GM12878 (cell line): Measurements from ENCODE around the gene GHDC. TPM values are rescaled to one million over a fixed set of nuclear protein-coding genes. Genes with fewer than 3 reads are reported as not detected.

Source experiments
- ATAC-seq: fragments of 200-7000 bp; cut with Tn5 transposase; 3 replicates; pipeline ENCODE4 v1.9.1; 2020; ENCODE audit warnings: mild to moderate bottlenecking, moderate library complexity
- BruUV-seq: library from RNA; stranded (reverse); fragments of 400-500 nt; replicated peaks from 2 replicates; lab custom pipeline; 2021; lab: Mats Ljungman, UMichigan
- CTCF ChIA-PET: fragments of 300-600 bp; sonication (Branson Sonifier 250); formaldehyde crosslinking; extraction: SDS; loops from one replicate; lab custom pipeline; 2021; ENCODE audit warnings: inconsistent platforms; lab: Yijun Ruan, JAX
- POLR2A ChIA-PET: fragments of 350-600 bp; formaldehyde crosslinking; extraction: SDS; loops from one replicate; lab custom pipeline; 2021; ENCODE audit warnings: inconsistent platforms; lab: Charles Lee
- RAD21 ChIA-PET: fragments of 300-600 bp; sonication (Branson Sonifier 250); formaldehyde crosslinking; loops from one replicate; lab custom pipeline; 2023; ENCODE audit warnings: antibody characterized with exemption; ENCODE audit not compliant: unreplicated experiment; lab: Charles Lee
- SMC1A ChIA-PET: fragments of 300-600 bp; sonication (Branson Sonifier 250); formaldehyde crosslinking; loops from one replicate; lab custom pipeline; 2023; ENCODE audit not compliant: unreplicated experiment, uncharacterized antibody; lab: Charles Lee
- DNase-seq: peaks from one replicate; pipeline ENCODE4 v3.0.0-alpha.2; 2011; ENCODE audit warnings: low read depth, low spot score
- FAIRE-seq: peaks from 3 replicates; lab custom pipeline; 2011; peaks lifted over from hg19 to GRCh38; lab: Jason Lieb, UNC
- H2AFZ ChIP-seq: 2 replicates; pipeline ENCODE4 v1.6.0; 2011; ENCODE audit warnings: low read depth, low read length, control low read depth; ENCODE audit not compliant: control insufficient read depth
- H3K27ac ChIP-seq: 2 replicates; pipeline ENCODE4 v1.5.1; 2011; ENCODE audit warnings: control low read depth; ENCODE audit not compliant: control insufficient read depth, insufficient read depth
- H3K27me3 ChIP-seq, 2 experiments: replicated peaks in 1 of 2; 2 replicates each; pipeline versions ENCODE4 v1.6.0 to v1.6.1; 2011; ENCODE audit warnings: low read length in 1 of 2; ENCODE audit not compliant: control insufficient read depth in 2 of 2, insufficient read depth in 2 of 2
- H3K36me3 ChIP-seq, 2 experiments: 2 replicates each; pipeline ENCODE4 v1.5.1; 2011; ENCODE audit warnings: low read length in 1 of 2; ENCODE audit not compliant: control insufficient read depth in 2 of 2, insufficient read depth in 2 of 2
- H3K4me1 ChIP-seq: 2 replicates; pipeline ENCODE4 v1.6.1; 2011; ENCODE audit warnings: mild to moderate bottlenecking, low read length, moderate library complexity, mixed read lengths; ENCODE audit not compliant: control insufficient read depth, insufficient read depth
- H3K4me2 ChIP-seq: 2 replicates; pipeline ENCODE4 v1.6.0; 2011; ENCODE audit warnings: control low read depth; ENCODE audit not compliant: control insufficient read depth, insufficient read depth
- H3K4me3 ChIP-seq: fragments of 200-600 bp; sonication (generic); 2 replicates; pipeline ENCODE4 v1.5.1; 2016
- H3K79me2 ChIP-seq: 2 replicates; pipeline ENCODE4 v1.6.0; 2011; ENCODE audit warnings: low read length; ENCODE audit not compliant: control insufficient read depth, insufficient read depth
- H3K9ac ChIP-seq: 2 replicates; pipeline ENCODE4 v1.8.0; 2011; ENCODE audit warnings: low read length, control low read depth, mixed read lengths; ENCODE audit not compliant: control insufficient read depth, insufficient read depth
- H3K9me3 ChIP-seq: replicated peaks from 3 replicates; pipeline ENCODE4 v1.5.1; 2011; ENCODE audit warnings: mild to moderate bottlenecking, low read length; ENCODE audit not compliant: control insufficient read depth, insufficient read depth
- H4K20me1 ChIP-seq: 2 replicates; pipeline ENCODE4 v1.6.0; 2011; ENCODE audit not compliant: control insufficient read depth, insufficient read depth
- BCL11A ChIP-seq: IDR thresholded peaks from 2 replicates; pipeline ENCODE4 v1.6.1; 2011; ENCODE audit warnings: low read depth, low read length
- CBX5 ChIP-seq: sonication (generic); IDR thresholded peaks from 2 replicates; pipeline ENCODE4 v1.6.1; 2016; ENCODE audit warnings: low read depth, moderate library complexity, mild to moderate bottlenecking, inconsistent platforms
- CHD4 ChIP-seq: fragments of 200-600 bp; sonication (generic); IDR thresholded peaks from 2 replicates; pipeline ENCODE4 v1.6.1; 2016; ENCODE audit warnings: mild to moderate bottlenecking
- EP300 ChIP-seq, 2 experiments: fragments of 150-350 bp in 1 of 2; IDR thresholded peaks; 2 replicates each; pipeline ENCODE4 v1.6.1; 2011 to 2012; ENCODE audit warnings: low read depth in 2 of 2, low read length in 2 of 2, borderline replicate concordance in 1 of 2, improper control_type of control experiment in 1 of 2, inconsistent platforms in 1 of 2; ENCODE audit not compliant: control insufficient read depth in 1 of 2
- ESRRA ChIP-seq: IDR thresholded peaks from 2 replicates; pipeline ENCODE4 v1.6.1; 2012; ENCODE audit warnings: mild to moderate bottlenecking, low read length, improper control_type of control experiment
- HDAC2 ChIP-seq: fragments of 200-600 bp; sonication (generic); IDR thresholded peaks from 2 replicates; pipeline ENCODE4 v1.6.1; 2017
- IKZF1 ChIP-seq: fragments of 450-650 bp; conservative IDR thresholded peaks from 2 replicates; pipeline ENCODE4 v1.6.1; 2017; ENCODE audit warnings: antibody characterized with exemption, mild to moderate bottlenecking
- IRF4 ChIP-seq: IDR thresholded peaks from 2 replicates; pipeline ENCODE4 v1.6.1; 2011; ENCODE audit warnings: low read depth, low read length
- KAT2A ChIP-seq: conservative IDR thresholded peaks from 2 replicates; pipeline ENCODE4 v1.6.1; 2011; ENCODE audit warnings: low read depth, low read length; ENCODE audit not compliant: control insufficient read depth
- NBN ChIP-seq: fragments of 450-650 bp; IDR thresholded peaks from 2 replicates; pipeline ENCODE4 v1.6.1; 2016
- NFXL1 ChIP-seq: fragments of 450-650 bp; IDR thresholded peaks from 2 replicates; pipeline ENCODE4 v1.6.1; 2017; ENCODE audit warnings: antibody characterized with exemption, mild to moderate bottlenecking, borderline replicate concordance
- NR2C1 ChIP-seq: fragments of 450-650 bp; IDR thresholded peaks from 2 replicates; pipeline ENCODE4 v1.6.1; 2017; ENCODE audit warnings: antibody characterized with exemption, mild to moderate bottlenecking, moderate library complexity
- NR2F1 ChIP-seq: fragments of 450-650 bp; conservative IDR thresholded peaks from 2 replicates; pipeline ENCODE4 v1.6.1; 2017; ENCODE audit warnings: mild to moderate bottlenecking
- PKNOX1 ChIP-seq: fragments of 450-650 bp; IDR thresholded peaks from 2 replicates; pipeline ENCODE4 v1.6.1; 2016; ENCODE audit warnings: mild to moderate bottlenecking
- SREBF1 ChIP-seq: IDR thresholded peaks from 2 replicates; pipeline ENCODE4 v1.6.1; 2012; ENCODE audit warnings: mild to moderate bottlenecking, low read length
- TBL1XR1 ChIP-seq: IDR thresholded peaks from 2 replicates; pipeline ENCODE4 v1.6.1; 2012; ENCODE audit warnings: low read depth, low read length, improper control_type of control experiment
- ZNF217 ChIP-seq: fragments of 450-650 bp; IDR thresholded peaks from 2 replicates; pipeline ENCODE4 v1.6.1; 2017; ENCODE audit warnings: antibody characterized with exemption, mild to moderate bottlenecking
- WGBS: methylation state at CpG from one replicate; pipeline ENCODE4 v1.1.6; 2016; ENCODE audit warnings: low lambda C conversion rate; ENCODE audit not compliant: insufficient replicate concordance, insufficient coverage; ENCODE audit errors: missing lambda C conversion rate; 5-methylcytosine and 5-hydroxymethylcytosine counted together
- in situ Hi-C: fragments of 300-500 bp; cut with MboI; formaldehyde crosslinking; loops from 9 replicates; pipeline ENCODE4 v1.14.3; 2018; ENCODE audit warnings: mixed read lengths
- intact Hi-C: fragments of 100-400 bp; cut with micrococcal nuclease; formaldehyde crosslinking; loops from one replicate; pipeline ENCODE4 v1.14.2; 2022; ENCODE audit not compliant: unreplicated experiment
- polyA plus RNA-seq, 11 experiments: library from polyadenylated mRNA; depleted of rRNA in 4 of 11; unstranded in 6 of 11; stranded (reverse) in 5 of 11; fragments of >200 nt; fragmentation: Nextera tagmentation in 4 of 11; fragmentation: Illumina TruSeq in 1 of 11; extraction: Ambion mirVana in 4 of 11; extraction: Trizol in 1 of 11; gene quantifications; 1 replicate in 1 of 11; 2 replicates in 10 of 11; pipeline versions ENCODE4 v1.2.1 to v1.2.3, GENCODE V29; 2011 to 2016; ENCODE audit warnings: inconsistent platforms in 2 of 11, missing spikeins in 2 of 11, low read depth in 1 of 11
- total RNA-seq, 4 experiments: library from RNA; depleted of rRNA in 3 of 4; stranded (reverse); fragments of >200 nt in 3 of 4; fragmentation: Illumina TruSeq in 1 of 4; extraction: Trizol in 1 of 4; gene quantifications; 2 replicates each; pipeline versions ENCODE4 v1.2.1 to v1.2.3, GENCODE V29; 2013 to 2021
- TF ChIP-seq, protein P1 (sequence below): IDR thresholded peaks from 2 replicates; pipeline ENCODE4 v1.6.1; 2012; ENCODE audit warnings: low read depth, low read length, improper control_type of control experiment
- TF ChIP-seq, protein P2 (sequence below): IDR thresholded peaks from 2 replicates; pipeline ENCODE4 v1.6.1; 2012; ENCODE audit warnings: low read depth, low read length, improper control_type of control experiment
- TF ChIP-seq, protein P3 (sequence below): IDR thresholded peaks from 2 replicates; pipeline ENCODE4 v1.6.1; 2011; ENCODE audit warnings: low read depth, low read length, improper control_type of control experiment, borderline replicate concordance
- TF ChIP-seq, protein P4 (sequence below): fragments of 450-650 bp; IDR thresholded peaks from 2 replicates; pipeline ENCODE4 v1.6.1; 2017; ENCODE audit warnings: low read depth, mild to moderate bottlenecking, moderate library complexity

GHDC gene
- total and polyA plus RNA-seq, 10 of the 15 experiments (the other 5 are each of a cell fraction or from before 2014, with no cell fraction given): 0.72 to 20.6 (median 12.9) TPM

- no TSS peak for BruUV-seq
- Histone ChIP-seq H3K27me3 (no peaks in the 10 kb centered on the region), H3K9ac (no peak overlapping the region), H3K4me2 (peak overlapping the region; percentile 11; the same call in 1 of the 2 replicates), H3K27ac (no peak overlapping the region), H3K9me3 (no peaks in the 10 kb centered on the region), H3K4me1 (peaks cover 32% of the 10 kb centered on the region), H3K79me2 (no peaks in the 10 kb centered on the region), H3K4me3 (no peak overlapping the region), H4K20me1 (no peaks in the 10 kb centered on the region), H2AFZ (no peak overlapping the region), H3K36me3 (no peaks in the 10 kb centered on the region)
- WGBS: 1% methylated on average over 14 of the region's 14 CpGs
- RAD21 ChIA-PET: interaction anchor here (0.5 to 4.7 kb wide), 3 partner anchors 59 to 217 kb away, joined by 3 to 78 read pairs (median 5); partner anchors contain the start of gene KAT2A
- POLR2A ChIA-PET: interaction anchor here (0.5 to 2.0 kb wide), 3 partner anchors 24 to 165 kb away, joined by 3 to 6 read pairs (median 6); partner anchors contain the start of gene RAB5C
- peak; percentile 65 for FAIRE-seq
- CTCF ChIA-PET: interaction anchor here (0.6 to 4.6 kb wide), 11 partner anchors 10 to 262 kb away, joined by 3 to 138 read pairs (median 3); partner anchors contain the start of gene KAT2A
- DNase-seq: no peak
- peak; percentile 60 for ATAC-seq
- in situ Hi-C loops (no loop called here), intact Hi-C loops (no loop called here)
- SMC1A ChIA-PET: interaction anchor here (1.0 to 4.7 kb wide), 5 partner anchors 16 to 59 kb away, joined by 3 to 53 read pairs (median 5); partner anchors contain the start of genes GHDC, KAT2A and RAB5C
- TF ChIP-seq EP300 (IDR thresholded peaks at IDR 0.05; ENCODE audit: borderline replicate concordance in 1 of 2, control insufficient read depth in 1 of 2, low read depth in 2 of 2, low read length in 2 of 2) (no peak), KAT2A (no peak), ZNF217 (no peak), CBX5 (no peak), CHD4 (no peak), NR2C1 (peak; percentile 37; the same call in 1 of the 2 replicates), IRF4 (no peak), IKZF1 (peak; percentile 79; the same call in 1 of the 2 replicates), NFXL1 (no peak), NBN (no peak), BCL11A (no peak), TBL1XR1 (peak; percentile 51; the same call in 1 of the 2 replicates), SREBF1 (no peak), NR2F1 (peak; percentile 95), HDAC2 (no peak), ESRRA (peak; percentile 96), PKNOX1 (no peak)
- TF ChIP-seq, protein P1, sequence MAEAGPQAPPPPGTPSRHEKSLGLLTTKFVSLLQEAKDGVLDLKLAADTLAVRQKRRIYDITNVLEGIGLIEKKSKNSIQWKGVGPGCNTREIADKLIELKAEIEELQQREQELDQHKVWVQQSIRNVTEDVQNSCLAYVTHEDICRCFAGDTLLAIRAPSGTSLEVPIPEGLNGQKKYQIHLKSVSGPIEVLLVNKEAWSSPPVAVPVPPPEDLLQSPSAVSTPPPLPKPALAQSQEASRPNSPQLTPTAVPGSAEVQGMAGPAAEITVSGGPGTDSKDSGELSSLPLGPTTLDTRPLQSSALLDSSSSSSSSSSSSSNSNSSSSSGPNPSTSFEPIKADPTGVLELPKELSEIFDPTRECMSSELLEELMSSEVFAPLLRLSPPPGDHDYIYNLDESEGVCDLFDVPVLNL: no peak
- TF ChIP-seq, protein P2, sequence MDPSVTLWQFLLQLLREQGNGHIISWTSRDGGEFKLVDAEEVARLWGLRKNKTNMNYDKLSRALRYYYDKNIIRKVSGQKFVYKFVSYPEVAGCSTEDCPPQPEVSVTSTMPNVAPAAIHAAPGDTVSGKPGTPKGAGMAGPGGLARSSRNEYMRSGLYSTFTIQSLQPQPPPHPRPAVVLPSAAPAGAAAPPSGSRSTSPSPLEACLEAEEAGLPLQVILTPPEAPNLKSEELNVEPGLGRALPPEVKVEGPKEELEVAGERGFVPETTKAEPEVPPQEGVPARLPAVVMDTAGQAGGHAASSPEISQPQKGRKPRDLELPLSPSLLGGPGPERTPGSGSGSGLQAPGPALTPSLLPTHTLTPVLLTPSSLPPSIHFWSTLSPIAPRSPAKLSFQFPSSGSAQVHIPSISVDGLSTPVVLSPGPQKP: no peak
- TF ChIP-seq, protein P3, sequence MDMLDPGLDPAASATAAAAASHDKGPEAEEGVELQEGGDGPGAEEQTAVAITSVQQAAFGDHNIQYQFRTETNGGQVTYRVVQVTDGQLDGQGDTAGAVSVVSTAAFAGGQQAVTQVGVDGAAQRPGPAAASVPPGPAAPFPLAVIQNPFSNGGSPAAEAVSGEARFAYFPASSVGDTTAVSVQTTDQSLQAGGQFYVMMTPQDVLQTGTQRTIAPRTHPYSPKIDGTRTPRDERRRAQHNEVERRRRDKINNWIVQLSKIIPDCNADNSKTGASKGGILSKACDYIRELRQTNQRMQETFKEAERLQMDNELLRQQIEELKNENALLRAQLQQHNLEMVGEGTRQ: no peak
- TF ChIP-seq, protein P4, sequence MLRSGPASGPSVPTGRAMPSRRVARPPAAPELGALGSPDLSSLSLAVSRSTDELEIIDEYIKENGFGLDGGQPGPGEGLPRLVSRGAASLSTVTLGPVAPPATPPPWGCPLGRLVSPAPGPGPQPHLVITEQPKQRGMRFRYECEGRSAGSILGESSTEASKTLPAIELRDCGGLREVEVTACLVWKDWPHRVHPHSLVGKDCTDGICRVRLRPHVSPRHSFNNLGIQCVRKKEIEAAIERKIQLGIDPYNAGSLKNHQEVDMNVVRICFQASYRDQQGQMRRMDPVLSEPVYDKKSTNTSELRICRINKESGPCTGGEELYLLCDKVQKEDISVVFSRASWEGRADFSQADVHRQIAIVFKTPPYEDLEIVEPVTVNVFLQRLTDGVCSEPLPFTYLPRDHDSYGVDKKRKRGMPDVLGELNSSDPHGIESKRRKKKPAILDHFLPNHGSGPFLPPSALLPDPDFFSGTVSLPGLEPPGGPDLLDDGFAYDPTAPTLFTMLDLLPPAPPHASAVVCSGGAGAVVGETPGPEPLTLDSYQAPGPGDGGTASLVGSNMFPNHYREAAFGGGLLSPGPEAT: no peak
Observed at GRCh38 chr17:42178817-42179216, 15.5 kb downstream of the GHDC start.
